B cell (primary cell): ENCODE data around the gene RBM20. TPM values are rescaled to one million over a fixed set of nuclear protein-coding genes. Genes with fewer than 3 reads are reported as not detected.
A peak's percentile ranks its signal among the peaks of the same experiment; 100 is the strongest.

Experiments
- ATAC-seq: fragments of 200-7000 bp; cut with Tn5 transposase; one replicate; pipeline ENCODE4 v1.10.0; 2021; ENCODE audit warnings: low read depth, mild to moderate bottlenecking, moderate number of reproducible peaks, moderate library complexity
- CTCF ChIA-PET: fragments of 350-600 bp; sonication (Branson Sonifier 250); formaldehyde crosslinking; loops from one replicate; lab custom pipeline; 2021; ENCODE audit warnings: antibody characterized with exemption, inconsistent platforms; lab: Charles Lee
- POLR2A ChIA-PET: fragments of 350-600 bp; sonication (Branson Sonifier 250); formaldehyde crosslinking; loops from one replicate; lab custom pipeline; 2021; ENCODE audit warnings: antibody characterized with exemption; lab: Charles Lee
- DNase-seq: peaks from one replicate; pipeline ENCODE4 v3.0.0; 2013
- H2AFZ ChIP-seq: 2 replicates; pipeline ENCODE4 v1.6.1; 2012; ENCODE audit warnings: mild to moderate bottlenecking, low read depth, low read length; ENCODE audit not compliant: insufficient read depth, poor library complexity, severe bottlenecking
- H3K27ac ChIP-seq, 2 donors: 1 replicate in 1 of 2; 2 replicates in 1 of 2; pipeline ENCODE4 v1.5.1; 2012 to 2013; ENCODE audit warnings: low read length in 2 of 2, mild to moderate bottlenecking in 2 of 2, moderate library complexity in 1 of 2
- H3K27me3 ChIP-seq, 4 experiments: fragments of 200-600 bp in 1 of 4; sonication (generic) in 1 of 4; replicated peaks in 1 of 4; 1 replicate in 2 of 4; 2 replicates in 2 of 4; pipeline versions ENCODE4 v1.6.1 to v1.7.0; 2013 to 2016; ENCODE audit warnings: low read length in 3 of 4, mild to moderate bottlenecking in 2 of 4, mixed read lengths in 1 of 4, moderate library complexity in 1 of 4; ENCODE audit not compliant: insufficient read depth in 4 of 4, control insufficient read depth in 3 of 4; ENCODE audit errors: control extremely low read depth in 1 of 4
- H3K36me3 ChIP-seq, 2 experiments: replicated peaks in 1 of 2; 1 replicate in 1 of 2; 2 replicates in 1 of 2; pipeline versions ENCODE4 v1.6.1 to v1.7.1; 2013; ENCODE audit warnings: low read length in 1 of 2; ENCODE audit not compliant: insufficient read depth in 2 of 2, control insufficient read depth in 1 of 2; ENCODE audit errors: control extremely low read depth in 1 of 2, extremely low read depth in 1 of 2
- H3K4me1 ChIP-seq, 2 donors: fragments of 200-600 bp in 1 of 2; sonication (generic) in 1 of 2; 1 replicate in 1 of 2; 2 replicates in 1 of 2; pipeline versions ENCODE4 v1.5.1 to v1.6.1; 2013 to 2017; ENCODE audit warnings: low read length in 2 of 2; ENCODE audit not compliant: control insufficient read depth in 2 of 2, insufficient read depth in 2 of 2
- H3K4me2 ChIP-seq: replicated peaks from 2 replicates; pipeline ENCODE3; 2012; ENCODE audit warnings: mild to moderate bottlenecking, low read depth, low read length; ENCODE audit not compliant: poor library complexity, severe bottlenecking
- H3K4me3 ChIP-seq, 5 experiments: fragments of 200-600 bp in 1 of 5; sonication (generic) in 1 of 5; 1 replicate in 3 of 5; 2 replicates in 2 of 5; pipeline versions ENCODE4 v1.5.1 to v1.7.0; 2011 to 2016; ENCODE audit warnings: low read length in 4 of 5, mild to moderate bottlenecking in 4 of 5, low read depth in 2 of 5, control low read depth in 1 of 5, moderate library complexity in 1 of 5; ENCODE audit not compliant: insufficient read depth in 1 of 5; ENCODE audit errors: control extremely low read depth in 1 of 5, extremely low read depth in 1 of 5
- H3K79me2 ChIP-seq: fragments of 200-600 bp; sonication (generic); one replicate; pipeline ENCODE4 v1.6.0; 2016; ENCODE audit warnings: low read length; ENCODE audit not compliant: control insufficient read depth, insufficient read depth
- H3K9ac ChIP-seq: fragments of 200-600 bp; sonication (generic); 2 replicates; pipeline ENCODE4 v1.6.1; 2017; ENCODE audit warnings: mild to moderate bottlenecking, low read length, moderate library complexity
- H3K9me3 ChIP-seq, 3 donors: one replicate each; pipeline versions ENCODE4 v1.6.1 to v1.7.1; 2013; ENCODE audit warnings: low read length in 2 of 3; ENCODE audit not compliant: control insufficient read depth in 2 of 3, insufficient read depth in 1 of 3; ENCODE audit errors: control extremely low read depth in 1 of 3
- H4K20me1 ChIP-seq: 2 replicates; pipeline ENCODE4 v1.6.0; 2012; ENCODE audit warnings: mild to moderate bottlenecking, low read length; ENCODE audit not compliant: insufficient read depth, control insufficient read depth, poor library complexity, severe bottlenecking
- H3K27ac Mint-ChIP-seq: one replicate; pipeline ENCODE4 v1.8.0; 2021; ENCODE audit warnings: mixed read lengths
- H3K27me3 Mint-ChIP-seq: one replicate; pipeline ENCODE4 v1.8.0; 2021; ENCODE audit warnings: mixed read lengths
- H3K4me1 Mint-ChIP-seq: one replicate; pipeline ENCODE4 v1.8.0; 2021; ENCODE audit warnings: mixed read lengths
- H3K4me3 Mint-ChIP-seq: one replicate; pipeline ENCODE4 v1.8.0; 2021; ENCODE audit warnings: mixed read lengths
- H3K9me3 Mint-ChIP-seq: one replicate; pipeline ENCODE4 v1.8.0; 2022; ENCODE audit warnings: mixed read lengths; ENCODE audit not compliant: insufficient read depth
- EZH2 ChIP-seq: IDR thresholded peaks from 2 replicates; pipeline ENCODE4 v1.6.1; 2012; ENCODE audit warnings: borderline replicate concordance, low read depth, mild to moderate bottlenecking, moderate library complexity, low read length; ENCODE audit not compliant: insufficient read depth, poor library complexity, severe bottlenecking
- WGBS: methylation state at CpG from one replicate; pipeline ENCODE4 v1.1.5; 2013; ENCODE audit warnings: missing lambda C conversion rate; ENCODE audit not compliant: insufficient coverage; 5-methylcytosine and 5-hydroxymethylcytosine counted together
- intact Hi-C: fragments of 100-400 bp; cut with micrococcal nuclease; formaldehyde crosslinking; loops from one replicate; pipeline ENCODE4 v1.10.0; 2022
- polyA plus RNA-seq: library from polyadenylated mRNA; depleted of rRNA; stranded (reverse); fragments of >200 nt; gene quantifications from 2 replicates; pipeline ENCODE4 v1.2.3, GENCODE V29; 2012
- total RNA-seq, 2 donors: library from RNA; stranded (reverse); fragments of 120-200 nt in 1 of 2; gene quantifications; 1 replicate in 1 of 2; 2 replicates in 1 of 2; pipeline versions ENCODE4 v1.2.3 to v1.2.4, GENCODE V29; 2013 to 2022
- TF ChIP-seq, protein P1 (sequence below): fragments of 200-600 bp; IDR thresholded peaks from one replicate; pipeline ENCODE4 v1.8.0; 2022; ENCODE audit warnings: antibody characterized with exemption, mild to moderate bottlenecking

Gene RBM20
- total and polyA plus RNA-seq, 2 donors (not counting 1 experiment from before 2014, with no cell fraction given) = not detected

DNA sequence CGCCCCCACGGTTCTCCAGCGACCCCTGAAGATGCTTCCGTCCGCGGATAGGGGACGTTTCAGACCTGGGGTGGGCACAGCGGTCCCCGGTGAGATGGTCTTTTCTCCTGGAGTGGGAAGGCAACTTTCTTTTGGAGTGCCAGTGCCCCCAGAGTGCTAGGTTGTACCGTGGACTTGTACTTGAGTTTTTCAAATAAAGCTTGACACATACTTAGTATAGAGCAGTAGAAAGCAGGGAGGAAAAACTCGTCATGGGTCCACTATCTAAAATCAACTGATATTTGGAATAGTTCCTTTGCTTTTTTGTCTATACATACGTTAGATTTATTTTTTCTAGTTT lies 28.4 kb downstream of the RBM20 start:
- Histone ChIP-seq H3K9ac (peak overlapping the region; percentile 68), H4K20me1 (no peaks in the 10 kb centered on the region), H3K4me2 (peak overlapping the region; percentile 94), H3K27me3 (no peaks in the 10 kb centered on the region), H2AFZ (peak overlapping the region; percentile 87), H3K79me2 (no peaks in the 10 kb centered on the region), H3K27ac (peak overlapping the region; percentile 70 to 76), H3K36me3 (no peaks in the 10 kb centered on the region), H3K4me3 (peak overlapping the region; percentile 63 to 77 (median 72)), H3K4me1 (peaks cover 3 to 8% of the 10 kb centered on the region in 2 donors), H3K9me3 (no peaks in the 10 kb centered on the region)
- POLR2A ChIA-PET = interaction anchor here (1.0 kb wide), 1 partner anchor 368 kb away, joined by 4 read pairs; the partner anchor contains the start of gene SMNDC1
- H3K9me3 Mint-ChIP-seq = no peaks in the 10 kb centered on the region
- 1% methylated on average over 7 of the region's 12 CpGs for WGBS
- intact Hi-C loops = loop anchor here (1.0 to 2.0 kb wide), 3 partner anchors 29 to 366 kb away; no protein-coding TSS in a partner anchor
- DNase-seq (no peak), ATAC-seq (no peak)
- peaks cover 2% of the 10 kb centered on the region for H3K4me1 Mint-ChIP-seq
- TF ChIP-seq, protein P1, sequence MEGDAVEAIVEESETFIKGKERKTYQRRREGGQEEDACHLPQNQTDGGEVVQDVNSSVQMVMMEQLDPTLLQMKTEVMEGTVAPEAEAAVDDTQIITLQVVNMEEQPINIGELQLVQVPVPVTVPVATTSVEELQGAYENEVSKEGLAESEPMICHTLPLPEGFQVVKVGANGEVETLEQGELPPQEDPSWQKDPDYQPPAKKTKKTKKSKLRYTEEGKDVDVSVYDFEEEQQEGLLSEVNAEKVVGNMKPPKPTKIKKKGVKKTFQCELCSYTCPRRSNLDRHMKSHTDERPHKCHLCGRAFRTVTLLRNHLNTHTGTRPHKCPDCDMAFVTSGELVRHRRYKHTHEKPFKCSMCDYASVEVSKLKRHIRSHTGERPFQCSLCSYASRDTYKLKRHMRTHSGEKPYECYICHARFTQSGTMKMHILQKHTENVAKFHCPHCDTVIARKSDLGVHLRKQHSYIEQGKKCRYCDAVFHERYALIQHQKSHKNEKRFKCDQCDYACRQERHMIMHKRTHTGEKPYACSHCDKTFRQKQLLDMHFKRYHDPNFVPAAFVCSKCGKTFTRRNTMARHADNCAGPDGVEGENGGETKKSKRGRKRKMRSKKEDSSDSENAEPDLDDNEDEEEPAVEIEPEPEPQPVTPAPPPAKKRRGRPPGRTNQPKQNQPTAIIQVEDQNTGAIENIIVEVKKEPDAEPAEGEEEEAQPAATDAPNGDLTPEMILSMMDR = no peak
- no peak for TF ChIP-seq EZH2
- H3K27me3 Mint-ChIP-seq = peaks cover 34% of the 10 kb centered on the region
- H3K27ac Mint-ChIP-seq = peak overlapping the region; percentile 77
- CTCF ChIA-PET = interaction anchor here (0.6 to 2.9 kb wide), 32 partner anchors 8 to 500 kb away, joined by 3 to 19 read pairs (median 3); partner anchors contain the start of genes BBIP1, SHOC2 and SMNDC1
- H3K4me3 Mint-ChIP-seq = peak overlapping the region; percentile 91

DNA sequence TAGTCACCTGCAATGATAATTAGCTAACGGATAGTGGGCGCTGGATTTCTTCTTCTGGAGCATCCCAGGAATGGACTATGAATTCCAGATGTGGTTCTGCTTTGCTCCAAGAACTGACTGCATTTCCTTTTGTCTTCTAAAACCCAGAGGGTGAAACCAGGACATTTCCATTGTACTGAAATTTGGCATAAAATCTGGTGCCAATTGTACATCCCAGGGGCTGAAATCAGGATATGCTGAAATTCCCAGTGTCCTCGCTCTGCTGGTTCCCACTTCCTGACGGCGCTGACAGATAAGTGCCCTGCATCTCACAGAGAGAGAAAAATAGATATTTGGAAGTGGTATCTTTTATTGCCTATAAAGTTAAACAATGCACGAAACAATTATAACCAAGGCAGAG lies 31.9 kb downstream of the RBM20 start:
- ATAC-seq (no peak), DNase-seq (no peak)
- H3K4me2 ChIP-seq = no peak overlapping the region
- CTCF ChIA-PET = interaction anchor here (0.9 kb wide), 1 partner anchor 67 kb away, joined by 3 read pairs; no protein-coding TSS in a partner anchor
- H3K79me2 ChIP-seq = no peaks in the 10 kb centered on the region
- no peak overlapping the region for H3K27ac Mint-ChIP-seq
- H3K4me1 ChIP-seq = peaks cover 3 to 12% of the 10 kb centered on the region in 2 donors
- no peaks in the 10 kb centered on the region for H3K36me3 ChIP-seq
- peaks cover 8% of the 10 kb centered on the region for H3K4me1 Mint-ChIP-seq
- H3K4me3 ChIP-seq = no peak overlapping the region
- no peak overlapping the region for H3K9ac ChIP-seq
- no peak overlapping the region for H2AFZ ChIP-seq
- WGBS = 72% methylated on average over 5 of the region's 6 CpGs
- no peak overlapping the region for H3K4me3 Mint-ChIP-seq
- POLR2A ChIA-PET = no interaction called here
- H3K27me3 ChIP-seq = no peaks in the 10 kb centered on the region
- TF ChIP-seq EZH2 = no peak
- TF ChIP-seq, protein P1 = no peak
- H4K20me1 ChIP-seq = no peaks in the 10 kb centered on the region
- H3K9me3 ChIP-seq = no peaks in the 10 kb centered on the region
- H3K27me3 Mint-ChIP-seq = peaks cover 22% of the 10 kb centered on the region
- H3K9me3 Mint-ChIP-seq = no peaks in the 10 kb centered on the region
- no peak overlapping the region for H3K27ac ChIP-seq
- intact Hi-C loops = no loop called here
